Thyroid gland (tissue), 4 donors: ENCODE measurements around the gene ANO1.

ENCODE experiments used
- POLR2A ChIP-seq, 2 donors: fragments of 450-650 bp; IDR thresholded peaks; one replicate each; pipeline ENCODE4 v1.6.1; 2017; ENCODE audit warnings: antibody characterized with exemption in 2 of 2, mild to moderate bottlenecking in 2 of 2, moderate library complexity in 1 of 2
- TF ChIP-seq, protein P1 (sequence below), 6 experiments: fragments of 200-600 bp in 3 of 6; fragments of 450-650 bp in 3 of 6; sonication (generic) in 3 of 6; IDR thresholded peaks; one replicate each; pipeline ENCODE4 v1.5.1; 2016 to 2019; ENCODE audit warnings: antibody characterized with exemption in 6 of 6, mild to moderate bottlenecking in 2 of 6, inconsistent platforms in 1 of 6, moderate library complexity in 1 of 6

DNA sequence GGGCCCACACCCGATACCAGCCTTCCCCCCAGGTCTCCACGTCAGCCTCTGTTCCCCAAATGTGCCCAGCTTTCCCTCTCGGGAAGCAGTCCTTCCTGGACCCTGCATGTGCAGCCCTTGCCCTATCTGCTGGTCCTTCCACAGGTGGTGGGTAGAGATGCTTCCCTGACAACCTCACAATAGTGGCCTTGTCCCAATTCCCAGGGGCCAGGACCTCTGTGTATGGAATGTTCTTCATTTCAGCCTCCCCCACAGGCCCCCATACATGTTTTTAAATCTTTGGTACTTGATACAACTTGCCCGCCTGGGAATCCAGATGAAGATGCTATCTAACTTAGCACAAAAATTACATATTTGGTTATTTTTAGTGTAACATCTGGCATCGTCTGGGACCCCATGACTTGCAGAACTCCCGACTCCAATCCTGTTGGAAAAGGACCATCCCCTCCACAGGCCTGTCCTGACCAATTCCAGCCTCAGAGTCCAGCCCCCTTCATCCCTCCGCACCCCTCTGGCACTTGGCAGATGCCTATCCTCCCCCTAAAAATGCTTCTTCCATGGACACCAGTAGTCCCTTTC is 39.5 kb downstream of the ANO1 start:
- TF ChIP-seq, protein P1, sequence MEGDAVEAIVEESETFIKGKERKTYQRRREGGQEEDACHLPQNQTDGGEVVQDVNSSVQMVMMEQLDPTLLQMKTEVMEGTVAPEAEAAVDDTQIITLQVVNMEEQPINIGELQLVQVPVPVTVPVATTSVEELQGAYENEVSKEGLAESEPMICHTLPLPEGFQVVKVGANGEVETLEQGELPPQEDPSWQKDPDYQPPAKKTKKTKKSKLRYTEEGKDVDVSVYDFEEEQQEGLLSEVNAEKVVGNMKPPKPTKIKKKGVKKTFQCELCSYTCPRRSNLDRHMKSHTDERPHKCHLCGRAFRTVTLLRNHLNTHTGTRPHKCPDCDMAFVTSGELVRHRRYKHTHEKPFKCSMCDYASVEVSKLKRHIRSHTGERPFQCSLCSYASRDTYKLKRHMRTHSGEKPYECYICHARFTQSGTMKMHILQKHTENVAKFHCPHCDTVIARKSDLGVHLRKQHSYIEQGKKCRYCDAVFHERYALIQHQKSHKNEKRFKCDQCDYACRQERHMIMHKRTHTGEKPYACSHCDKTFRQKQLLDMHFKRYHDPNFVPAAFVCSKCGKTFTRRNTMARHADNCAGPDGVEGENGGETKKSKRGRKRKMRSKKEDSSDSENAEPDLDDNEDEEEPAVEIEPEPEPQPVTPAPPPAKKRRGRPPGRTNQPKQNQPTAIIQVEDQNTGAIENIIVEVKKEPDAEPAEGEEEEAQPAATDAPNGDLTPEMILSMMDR (IDR thresholded peaks at IDR 0.05): no peak
- TF ChIP-seq POLR2A (IDR thresholded peaks at IDR 0.05): no peak
